Measurements from ENCODE around the gene RNF208.

DNA sequence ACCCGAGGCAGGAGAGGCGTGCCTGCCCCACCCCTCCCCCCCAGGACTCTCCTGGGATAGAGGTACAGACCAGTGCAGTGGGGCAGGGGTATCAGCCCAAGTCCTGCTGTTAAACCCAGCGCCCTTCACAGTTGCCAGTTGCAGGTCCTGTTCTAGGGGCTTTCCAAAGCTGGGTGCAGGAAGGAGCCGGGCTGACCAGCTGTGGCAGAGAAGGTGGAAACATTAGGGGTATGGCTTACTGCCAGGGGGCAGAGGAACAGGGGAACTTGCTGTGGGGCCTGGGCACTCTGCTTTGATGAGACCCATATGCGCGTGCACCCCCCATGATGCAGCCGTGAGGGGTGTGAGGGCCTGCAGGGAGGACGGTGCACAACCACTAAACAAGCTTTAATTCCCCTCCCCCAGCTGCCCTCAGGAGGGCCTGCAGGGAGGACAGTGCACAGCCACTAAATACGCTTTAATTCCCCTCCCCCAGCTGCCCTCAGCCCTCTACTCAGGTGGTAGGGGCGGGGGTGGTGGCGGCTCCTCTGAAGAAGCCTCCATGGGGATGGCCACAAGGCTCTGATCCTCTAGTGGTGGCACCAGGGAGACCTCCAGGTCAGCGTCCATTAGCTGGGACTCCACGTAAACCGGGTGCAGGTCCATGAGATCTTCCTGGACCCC, 51.4 kb downstream of the RNF208 start:
- no peak for TF ChIP-seq POLR2A (IDR thresholded peaks at IDR 0.05)
- TF ChIP-seq, protein P1, sequence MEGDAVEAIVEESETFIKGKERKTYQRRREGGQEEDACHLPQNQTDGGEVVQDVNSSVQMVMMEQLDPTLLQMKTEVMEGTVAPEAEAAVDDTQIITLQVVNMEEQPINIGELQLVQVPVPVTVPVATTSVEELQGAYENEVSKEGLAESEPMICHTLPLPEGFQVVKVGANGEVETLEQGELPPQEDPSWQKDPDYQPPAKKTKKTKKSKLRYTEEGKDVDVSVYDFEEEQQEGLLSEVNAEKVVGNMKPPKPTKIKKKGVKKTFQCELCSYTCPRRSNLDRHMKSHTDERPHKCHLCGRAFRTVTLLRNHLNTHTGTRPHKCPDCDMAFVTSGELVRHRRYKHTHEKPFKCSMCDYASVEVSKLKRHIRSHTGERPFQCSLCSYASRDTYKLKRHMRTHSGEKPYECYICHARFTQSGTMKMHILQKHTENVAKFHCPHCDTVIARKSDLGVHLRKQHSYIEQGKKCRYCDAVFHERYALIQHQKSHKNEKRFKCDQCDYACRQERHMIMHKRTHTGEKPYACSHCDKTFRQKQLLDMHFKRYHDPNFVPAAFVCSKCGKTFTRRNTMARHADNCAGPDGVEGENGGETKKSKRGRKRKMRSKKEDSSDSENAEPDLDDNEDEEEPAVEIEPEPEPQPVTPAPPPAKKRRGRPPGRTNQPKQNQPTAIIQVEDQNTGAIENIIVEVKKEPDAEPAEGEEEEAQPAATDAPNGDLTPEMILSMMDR (IDR thresholded peaks at IDR 0.05 in 4 of 5, conservative IDR thresholded peaks at IDR 0.05 in 1 of 5): no peak

Measured in gastrocnemius medialis (tissue), 4 donors.